Natural killer cell (primary cell): Measurements from ENCODE around the gene ATP13A1. TPM values are rescaled to one million over a fixed set of nuclear protein-coding genes. Genes with fewer than 3 reads are reported as not detected.

ENCODE experiments used
- ATAC-seq, 3 donors: fragments of 150-1000 bp in 2 of 3; fragments of 200-7000 bp in 1 of 3; cut with Tn5 transposase; 1 replicate in 1 of 3; 2 replicates in 2 of 3; pipeline ENCODE4 v1.10.0; 2021; ENCODE audit warnings: mild to moderate bottlenecking in 2 of 3, moderate library complexity in 2 of 3
- DNase-seq, 2 donors: peaks; one replicate each; pipeline versions ENCODE4 v3.0.0 to v3.0.0-alpha.2; 2013 to 2021; ENCODE audit warnings: mixed read lengths in 1 of 2
- H3K27ac ChIP-seq: one replicate; pipeline ENCODE4 v1.5.1; 2013; ENCODE audit warnings: mild to moderate bottlenecking, low read length
- H3K27me3 ChIP-seq: one replicate; pipeline ENCODE4 v1.6.1; 2013; ENCODE audit warnings: low read length; ENCODE audit not compliant: control insufficient read depth, insufficient read depth
- H3K36me3 ChIP-seq: one replicate; pipeline ENCODE4 v1.6.1; 2013; ENCODE audit warnings: low read length; ENCODE audit not compliant: control insufficient read depth, insufficient read depth
- H3K4me1 ChIP-seq: one replicate; pipeline ENCODE4 v1.6.1; 2013; ENCODE audit warnings: low read length; ENCODE audit not compliant: control insufficient read depth, insufficient read depth
- H3K4me3 ChIP-seq: one replicate; pipeline ENCODE4 v1.5.1; 2013; ENCODE audit warnings: low read length
- H3K9me3 ChIP-seq: one replicate; pipeline ENCODE4 v1.6.1; 2013; ENCODE audit warnings: low read length; ENCODE audit not compliant: control insufficient read depth, insufficient read depth
- H3K27ac Mint-ChIP-seq, 2 donors: one replicate each; pipeline ENCODE4 v1.8.0; 2022; ENCODE audit warnings: mild to moderate bottlenecking in 2 of 2, mixed read lengths in 2 of 2, moderate library complexity in 1 of 2
- H3K27me3 Mint-ChIP-seq, 2 donors: one replicate each; pipeline ENCODE4 v1.8.0; 2022; ENCODE audit warnings: low read depth in 2 of 2, mixed read lengths in 2 of 2
- H3K36me3 Mint-ChIP-seq: one replicate; pipeline ENCODE4 v1.8.0; 2022; ENCODE audit warnings: mixed read lengths
- H3K4me1 Mint-ChIP-seq, 2 donors: one replicate each; pipeline ENCODE4 v1.8.0; 2022; ENCODE audit warnings: mixed read lengths in 2 of 2
- H3K4me3 Mint-ChIP-seq: one replicate; pipeline ENCODE4 v1.8.0; 2022; ENCODE audit warnings: mild to moderate bottlenecking, moderate library complexity, mixed read lengths
- H3K9me3 Mint-ChIP-seq, 2 donors: one replicate each; pipeline ENCODE4 v1.8.0; 2022; ENCODE audit warnings: mixed read lengths in 2 of 2
- CTCF ChIP-seq: fragments of 200-600 bp; IDR thresholded peaks from one replicate; pipeline ENCODE4 v1.8.0; 2022; ENCODE audit warnings: antibody characterized with exemption
- WGBS: methylation state at CpG from one replicate; pipeline ENCODE4 v1.1.7; 2013; ENCODE audit warnings: missing lambda C conversion rate; ENCODE audit not compliant: insufficient coverage; 5-methylcytosine and 5-hydroxymethylcytosine counted together
- intact Hi-C: fragments of 100-400 bp; cut with micrococcal nuclease; formaldehyde crosslinking; loops from one replicate; pipeline ENCODE4 v1.14.2; 2022
- total RNA-seq, 4 donors: library from RNA; stranded (reverse); fragments of 120-200 nt in 1 of 4; gene quantifications; one replicate each; pipeline versions ENCODE4 v1.2.3 to v1.2.4, GENCODE V29; 2013 to 2022

ATP13A1 gene
- total RNA-seq, 3 donors from 2014 or later (not counting 1 experiment from before 2014, with no cell fraction given) = 58.1 to 73.2 (median 67.7) TPM

- Mint-ChIP-seq H3K27ac (no peak overlapping the region), H3K9me3 (no peaks in the 10 kb centered on the region), H3K4me1 (peaks cover 0 to 9% of the 10 kb centered on the region in 2 donors), H3K27me3 (no peaks in the 10 kb centered on the region), H3K4me3 (no peak overlapping the region), H3K36me3 (no peaks in the 10 kb centered on the region)
- WGBS = 98% methylated on average over 24 of the region's 24 CpGs
- Histone ChIP-seq H3K36me3 (peaks cover 76% of the 10 kb centered on the region), H3K27ac (no peak overlapping the region), H3K4me3 (no peak overlapping the region), H3K9me3 (no peaks in the 10 kb centered on the region), H3K27me3 (no peaks in the 10 kb centered on the region), H3K4me1 (no peaks in the 10 kb centered on the region)
- TF ChIP-seq CTCF = no peak
- intact Hi-C loops = no loop called here
- no peak for DNase-seq
- no peak for ATAC-seq
Measured at GRCh38 chr19:19652482-19653295, 10.8 kb downstream of the ATP13A1 start.

- Mint-ChIP-seq H3K36me3 (no peaks in the 10 kb centered on the region), H3K27me3 (no peaks in the 10 kb centered on the region), H3K27ac (no peak overlapping the region), H3K4me3 (no peak overlapping the region), H3K9me3 (no peaks in the 10 kb centered on the region), H3K4me1 (peaks cover 0 to 9% of the 10 kb centered on the region in 2 donors)
- Histone ChIP-seq H3K27ac (no peak overlapping the region), H3K4me1 (no peaks in the 10 kb centered on the region), H3K36me3 (peaks cover 72% of the 10 kb centered on the region), H3K4me3 (no peak overlapping the region), H3K27me3 (no peaks in the 10 kb centered on the region), H3K9me3 (no peaks in the 10 kb centered on the region)
- intact Hi-C loops = no loop called here
- ATAC-seq (no peak), DNase-seq (no peak)
- TF ChIP-seq CTCF = no peak
- 91% methylated on average over 13 of the region's 13 CpGs for WGBS
Measured at GRCh38 chr19:19651076-19651475, 12.4 kb downstream of the ATP13A1 start.

- no peak overlapping the region for H3K27ac ChIP-seq
- no peak for ATAC-seq
- no peak for TF ChIP-seq CTCF
- peaks cover 72% of the 10 kb centered on the region for H3K36me3 ChIP-seq
- no peak for DNase-seq
- WGBS = 91% methylated on average over 9 of the region's 9 CpGs
- H3K4me1 ChIP-seq = no peaks in the 10 kb centered on the region
- peak overlapping the region in 1 of 2 donors; percentile 56 for H3K27ac Mint-ChIP-seq
- H3K4me1 Mint-ChIP-seq = peaks cover 0 to 9% of the 10 kb centered on the region in 2 donors
- H3K36me3 Mint-ChIP-seq = no peaks in the 10 kb centered on the region
- H3K27me3 ChIP-seq = no peaks in the 10 kb centered on the region
- H3K4me3 ChIP-seq = no peak overlapping the region
- H3K9me3 Mint-ChIP-seq = no peaks in the 10 kb centered on the region
- intact Hi-C loops = no loop called here
- H3K9me3 ChIP-seq = no peaks in the 10 kb centered on the region
- no peak overlapping the region for H3K4me3 Mint-ChIP-seq
- no peaks in the 10 kb centered on the region for H3K27me3 Mint-ChIP-seq
Measured at GRCh38 chr19:19650331-19650730, 13.1 kb downstream of the ATP13A1 start.
